Central memory CD4-positive, alpha-beta T cell (primary cell): ENCODE measurements around the gene MGMT.

Experiments used
- DNase-seq: peaks from one replicate; pipeline ENCODE4 v3.0.0; 2022

Gene MGMT

DNA sequence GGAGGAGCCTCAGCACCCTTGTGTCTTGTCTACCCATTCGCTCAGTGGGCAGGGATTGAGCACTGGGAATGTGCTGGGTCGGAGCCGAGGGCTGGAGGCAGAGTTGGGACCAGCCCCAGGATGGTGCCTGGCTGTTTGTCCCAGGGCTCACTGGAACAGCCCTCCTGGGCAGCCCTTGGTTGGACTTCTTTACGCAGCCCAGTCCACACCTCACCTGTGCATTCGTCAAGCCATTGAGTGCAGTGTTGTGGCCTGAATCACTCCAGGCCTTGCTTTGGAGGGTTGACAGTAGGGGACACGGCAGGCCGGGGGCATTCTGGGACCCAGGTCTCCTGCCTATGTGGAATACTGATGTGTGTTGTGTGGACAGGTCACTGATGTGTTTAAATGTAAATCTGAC, 229.6 kb downstream of the MGMT start:
- no peak for DNase-seq

DNA sequence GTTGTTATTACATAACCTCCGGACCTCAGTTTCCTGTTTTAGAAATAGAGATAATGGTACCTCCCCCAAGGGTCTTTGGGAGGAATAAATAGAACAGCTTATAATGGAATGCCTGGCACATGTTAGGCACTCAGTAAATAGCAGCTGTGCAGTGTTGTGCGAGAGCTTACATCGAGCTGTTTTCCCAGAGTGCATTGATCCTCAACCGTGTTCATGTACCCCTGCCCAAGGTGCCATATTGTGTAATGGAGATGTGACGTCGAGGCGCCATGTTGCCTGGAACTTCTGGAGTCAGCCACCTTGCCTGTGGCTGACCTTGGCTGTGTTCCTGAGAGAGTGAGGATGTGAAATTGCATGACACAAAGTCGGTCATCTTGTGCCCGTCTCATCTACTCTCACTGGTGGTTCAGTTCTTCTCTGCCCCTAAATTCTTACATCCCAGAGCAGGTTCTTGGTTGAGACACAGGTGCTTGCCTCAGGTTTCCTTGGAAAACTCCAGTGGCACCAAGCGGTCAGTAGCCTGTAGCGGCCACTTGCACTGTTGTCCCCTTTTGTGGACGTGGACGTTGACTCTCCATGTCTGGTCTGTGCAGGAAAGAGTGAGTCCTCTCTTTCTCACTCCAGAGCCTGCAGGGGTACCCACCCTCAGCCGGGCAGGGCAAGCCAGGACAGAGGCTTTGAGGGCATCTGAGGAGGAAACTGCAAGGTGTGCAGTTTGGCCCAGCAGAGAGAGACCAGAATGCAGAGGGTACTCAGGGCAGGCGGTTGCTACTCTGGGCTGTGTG, 230.6 kb downstream of the MGMT start:
- DNase-seq = no peak

DNA sequence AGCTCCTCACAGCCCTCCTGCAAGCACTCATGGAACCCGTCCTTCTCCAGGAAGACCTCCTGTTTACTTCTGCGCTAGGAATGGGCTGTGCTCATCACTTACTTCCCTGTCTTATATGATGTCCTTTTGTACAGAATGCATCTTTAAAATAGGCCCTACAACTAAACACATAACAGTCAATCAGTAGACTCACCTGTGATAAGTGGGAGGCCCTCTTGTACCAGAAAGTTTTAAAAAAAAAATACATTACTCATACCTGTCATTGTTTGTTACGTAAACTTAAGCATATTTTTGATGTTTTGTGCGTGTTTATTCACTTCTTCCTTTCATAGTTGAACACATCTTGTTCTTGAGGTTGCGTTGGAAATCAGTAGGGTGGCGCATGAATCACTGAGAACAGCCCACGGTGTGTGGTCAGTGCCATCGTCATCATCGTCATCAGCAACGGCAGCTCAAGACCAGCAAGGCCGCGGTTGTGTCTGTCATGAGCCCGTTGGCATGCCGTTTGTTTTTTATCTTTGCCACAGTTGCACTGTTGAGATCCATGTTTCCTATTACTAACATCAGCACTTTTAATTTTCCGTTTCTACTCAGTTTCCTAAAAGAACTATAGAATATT, 232.8 kb downstream of the MGMT start:
- no peak for DNase-seq

DNA sequence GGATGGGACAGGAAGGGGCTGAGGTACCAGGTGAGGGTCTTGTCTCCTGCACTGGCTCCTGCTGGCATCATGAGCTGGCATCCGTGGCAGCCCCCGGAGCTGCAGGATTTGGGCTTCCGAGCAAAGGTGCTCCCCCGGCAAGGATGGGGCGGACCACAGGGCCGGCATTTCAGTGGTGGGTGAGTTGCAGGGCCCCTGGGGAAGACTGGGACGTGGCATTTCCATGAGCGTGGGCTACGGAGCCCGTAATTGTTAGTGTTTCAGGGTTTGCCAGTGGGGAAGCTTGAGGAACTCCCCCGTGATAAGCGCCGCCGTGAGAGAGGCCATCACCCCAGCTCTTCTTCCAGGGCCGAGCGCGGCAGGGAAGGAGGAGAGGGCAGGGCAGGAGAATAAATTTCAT, 235.6 kb downstream of the MGMT start:
- no peak for DNase-seq

DNA sequence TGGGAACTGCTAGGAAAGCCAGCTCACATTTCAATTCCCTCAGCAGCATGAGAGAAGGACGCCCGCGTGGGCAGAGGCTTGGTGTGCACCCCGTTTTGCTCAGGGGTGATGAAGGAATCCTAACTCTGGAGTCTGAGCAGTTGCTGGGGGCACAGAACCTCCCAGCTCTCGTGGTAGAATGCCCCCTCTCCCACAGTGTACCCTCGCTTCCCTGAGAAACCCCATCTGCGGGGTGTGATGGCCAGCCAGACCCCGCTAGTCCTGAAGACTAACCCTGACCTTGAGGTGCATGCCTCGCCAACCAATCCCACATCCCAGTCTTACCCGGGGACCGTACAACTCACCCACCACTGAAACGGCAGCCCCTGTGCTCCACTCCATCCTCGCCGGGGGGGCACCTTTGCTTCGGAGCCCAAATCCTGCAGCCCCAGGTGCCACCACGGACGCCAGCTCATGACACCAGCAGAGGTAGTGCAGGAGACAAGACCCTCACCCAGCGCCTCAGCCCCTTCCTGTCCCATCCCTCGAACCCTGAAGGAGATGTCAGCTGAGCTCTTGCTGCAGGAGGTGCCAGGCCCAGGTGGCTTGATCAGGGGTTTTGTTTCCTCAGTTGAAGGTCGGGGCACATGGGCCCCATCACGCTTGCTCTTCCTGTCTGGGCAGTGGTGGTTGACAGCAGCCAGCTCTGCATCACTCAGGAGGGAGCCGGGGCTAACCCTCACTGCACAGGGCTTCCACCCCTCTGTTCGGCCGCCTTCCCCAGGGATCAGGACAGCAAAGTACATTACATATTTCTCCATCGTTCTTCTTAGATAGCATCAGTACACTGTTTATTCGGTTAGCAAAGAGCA, 236.5 kb downstream of the MGMT start:
- no peak for DNase-seq

DNA sequence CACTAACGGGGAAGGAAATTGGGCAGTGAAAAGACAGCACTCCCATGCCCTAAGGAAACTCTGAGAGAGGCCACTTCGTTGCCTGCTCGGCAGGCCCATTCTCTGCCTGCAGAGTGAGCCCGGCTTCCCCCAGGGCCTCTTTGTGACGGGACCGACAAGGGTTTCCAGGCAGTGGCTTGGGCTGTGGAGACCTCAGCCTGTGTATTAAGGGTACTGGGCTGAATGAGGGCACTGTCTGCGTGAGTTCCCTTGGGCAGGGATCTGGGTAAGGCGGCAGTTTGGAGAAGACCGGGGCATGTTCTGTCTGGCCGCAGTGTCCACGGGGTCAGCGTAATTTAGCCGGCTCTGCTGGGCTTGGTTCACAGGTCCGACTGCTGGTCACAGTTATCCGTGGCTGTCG, 237.2 kb downstream of the MGMT start:
- no peak for DNase-seq

DNA sequence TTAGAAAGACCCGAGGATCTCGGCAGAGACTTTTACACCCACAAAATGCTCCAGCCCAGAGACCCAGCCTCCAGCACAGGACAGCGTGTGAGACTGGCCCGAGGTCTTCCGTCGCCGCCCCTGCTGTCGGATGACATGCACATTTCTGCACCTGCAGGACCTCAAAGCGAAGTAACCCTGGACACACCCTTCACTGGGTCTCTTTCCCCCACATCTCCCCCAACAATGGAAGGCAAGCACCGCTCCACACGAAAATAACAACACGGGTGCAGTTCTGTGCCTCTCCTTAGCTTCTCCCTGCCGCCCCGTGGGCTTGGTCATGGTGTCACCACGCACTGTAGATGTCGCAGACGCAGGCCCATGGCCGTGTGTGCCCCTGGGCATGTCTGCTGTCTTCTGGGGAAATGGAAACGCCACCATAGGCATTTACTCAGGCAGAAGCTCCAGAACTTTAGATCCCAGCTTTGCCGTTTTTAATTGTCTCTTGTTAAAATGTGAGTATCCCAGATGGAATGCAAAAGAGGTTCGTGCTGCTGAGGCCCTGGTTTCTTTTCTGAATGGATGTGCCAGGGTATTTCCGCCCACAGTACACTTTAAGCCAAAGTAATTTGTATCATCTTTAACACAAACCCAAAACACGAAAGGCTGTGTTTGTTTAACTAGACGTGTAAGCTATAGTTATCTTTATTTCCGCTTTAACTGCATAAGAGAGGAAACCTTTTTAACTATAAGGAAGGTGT, 237.9 kb downstream of the MGMT start:
- no peak for DNase-seq

DNA sequence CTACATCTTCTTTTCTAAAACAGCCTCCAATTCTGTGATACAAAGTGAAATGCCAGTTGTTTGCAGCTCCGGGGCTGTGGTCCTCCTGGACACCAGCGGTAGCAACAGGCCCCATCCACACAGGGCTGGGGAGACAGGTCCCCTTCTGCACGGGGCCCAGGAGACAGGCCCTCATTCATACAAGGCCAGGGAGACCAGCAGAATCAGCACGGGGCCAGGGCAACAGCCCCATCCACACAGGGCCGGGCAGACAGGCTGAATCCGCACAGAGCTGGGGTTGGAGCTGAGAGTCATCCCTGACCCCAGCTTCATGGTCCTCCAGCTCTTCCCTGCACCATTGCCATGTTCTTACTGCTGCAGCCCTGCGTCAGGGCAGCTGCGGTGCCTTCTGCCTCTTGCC, 238.6 kb downstream of the MGMT start:
- DNase-seq = no peak

DNA sequence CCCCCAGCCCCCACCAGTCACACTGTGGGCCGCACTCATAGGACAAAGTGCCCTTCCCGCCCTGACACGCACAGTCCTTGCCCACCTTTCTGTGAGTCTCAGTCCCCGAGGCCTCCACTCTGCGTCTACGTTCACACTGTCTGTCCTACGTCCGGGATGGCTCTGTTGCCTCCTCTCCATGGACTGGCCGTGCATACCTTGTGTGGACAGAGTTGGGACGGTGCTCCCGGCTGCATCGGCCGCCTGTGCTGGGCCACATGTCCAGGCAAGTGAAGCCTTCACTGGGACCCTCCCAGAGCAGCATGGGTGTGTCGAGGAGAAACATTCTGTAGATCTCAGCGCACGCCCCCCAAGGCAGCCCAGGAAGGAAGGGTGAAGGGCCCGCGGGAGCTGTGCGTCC, 239.0 kb downstream of the MGMT start:
- no peak for DNase-seq

DNA sequence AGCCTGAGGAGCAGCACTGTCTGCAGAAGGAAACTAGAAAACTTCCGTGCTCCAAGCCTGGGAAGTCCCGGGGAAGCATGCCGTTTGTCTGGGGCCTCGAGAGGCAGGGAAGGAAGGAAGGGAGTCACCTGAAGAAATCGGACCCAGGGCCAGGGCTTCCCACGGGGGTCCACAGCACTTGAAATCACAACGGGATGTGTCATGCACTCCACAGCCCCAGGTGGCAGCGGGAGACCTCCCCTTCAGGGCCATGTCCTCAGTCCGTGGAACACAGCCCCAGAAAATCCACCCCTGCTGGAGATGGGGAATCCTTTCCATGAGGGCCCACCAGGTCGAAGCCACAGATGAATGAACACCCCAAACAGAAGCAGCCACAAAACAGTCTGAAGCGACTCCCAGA, 239.5 kb downstream of the MGMT start:
- no peak for DNase-seq

DNA sequence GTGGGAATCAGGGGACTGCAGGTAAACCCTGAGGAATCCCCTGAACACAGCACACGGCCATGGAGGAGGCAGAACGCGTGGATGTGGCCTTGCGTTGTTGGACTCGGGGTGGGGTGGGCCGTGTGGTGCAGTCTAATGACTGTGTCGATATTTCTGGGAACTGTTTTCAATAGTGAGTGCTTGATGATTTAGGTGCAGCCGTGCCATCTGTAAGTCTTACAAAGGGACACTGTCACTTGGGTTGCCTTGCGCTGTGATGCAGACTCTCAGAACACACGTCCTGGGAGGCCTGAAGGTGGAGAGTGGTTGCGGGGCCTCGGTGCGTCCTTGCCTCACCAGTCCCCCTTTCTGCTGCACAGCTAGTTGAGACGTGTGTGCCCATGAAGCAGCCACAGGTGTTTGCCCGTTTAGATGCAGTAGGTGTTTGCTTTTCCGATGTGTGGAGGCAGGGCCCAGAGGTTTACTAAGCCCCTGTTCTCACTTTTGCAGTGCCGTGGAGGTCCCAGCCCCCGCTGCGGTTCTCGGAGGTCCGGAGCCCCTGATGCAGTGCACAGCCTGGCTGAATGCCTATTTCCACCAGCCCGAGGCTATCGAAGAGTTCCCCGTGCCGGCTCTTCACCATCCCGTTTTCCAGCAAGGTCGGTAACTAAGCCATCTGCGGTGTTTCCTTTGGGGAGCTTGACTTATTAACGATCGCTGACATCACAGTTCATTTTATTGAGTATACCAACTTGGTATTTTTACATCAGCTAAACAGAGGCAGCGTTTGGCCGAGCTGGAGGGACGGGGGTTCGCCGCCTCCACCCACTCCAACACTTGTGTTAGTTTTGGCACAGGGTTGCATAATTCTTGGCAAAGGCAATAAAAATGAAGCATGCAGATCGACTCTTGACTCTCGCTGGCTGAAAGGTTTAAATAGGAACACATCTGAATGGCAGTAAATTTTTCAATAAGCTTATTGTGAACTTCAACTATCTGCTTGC, 240.7 kb downstream of the MGMT start:
- DNase-seq = no peak

DNA sequence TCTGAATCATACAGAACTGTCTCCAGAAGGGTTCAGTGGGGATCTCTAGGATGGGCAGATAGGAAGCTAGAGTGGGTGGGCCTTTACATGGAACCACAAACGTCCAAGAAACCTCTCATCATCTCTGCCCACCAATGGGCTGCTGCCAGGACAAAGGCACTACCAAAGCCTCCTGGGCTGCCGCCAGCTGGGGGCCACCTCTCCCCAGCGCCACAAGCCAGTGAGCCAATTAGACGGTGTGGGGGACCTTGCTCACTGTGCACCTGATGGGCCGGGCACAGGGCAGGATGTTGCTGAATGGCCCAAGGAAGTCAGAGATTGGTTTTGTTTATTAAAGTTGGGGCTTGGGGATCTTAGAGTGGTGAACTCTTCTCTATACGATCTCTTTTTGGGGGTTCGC, 242.1 kb downstream of the MGMT start:
- DNase-seq = no peak

DNA sequence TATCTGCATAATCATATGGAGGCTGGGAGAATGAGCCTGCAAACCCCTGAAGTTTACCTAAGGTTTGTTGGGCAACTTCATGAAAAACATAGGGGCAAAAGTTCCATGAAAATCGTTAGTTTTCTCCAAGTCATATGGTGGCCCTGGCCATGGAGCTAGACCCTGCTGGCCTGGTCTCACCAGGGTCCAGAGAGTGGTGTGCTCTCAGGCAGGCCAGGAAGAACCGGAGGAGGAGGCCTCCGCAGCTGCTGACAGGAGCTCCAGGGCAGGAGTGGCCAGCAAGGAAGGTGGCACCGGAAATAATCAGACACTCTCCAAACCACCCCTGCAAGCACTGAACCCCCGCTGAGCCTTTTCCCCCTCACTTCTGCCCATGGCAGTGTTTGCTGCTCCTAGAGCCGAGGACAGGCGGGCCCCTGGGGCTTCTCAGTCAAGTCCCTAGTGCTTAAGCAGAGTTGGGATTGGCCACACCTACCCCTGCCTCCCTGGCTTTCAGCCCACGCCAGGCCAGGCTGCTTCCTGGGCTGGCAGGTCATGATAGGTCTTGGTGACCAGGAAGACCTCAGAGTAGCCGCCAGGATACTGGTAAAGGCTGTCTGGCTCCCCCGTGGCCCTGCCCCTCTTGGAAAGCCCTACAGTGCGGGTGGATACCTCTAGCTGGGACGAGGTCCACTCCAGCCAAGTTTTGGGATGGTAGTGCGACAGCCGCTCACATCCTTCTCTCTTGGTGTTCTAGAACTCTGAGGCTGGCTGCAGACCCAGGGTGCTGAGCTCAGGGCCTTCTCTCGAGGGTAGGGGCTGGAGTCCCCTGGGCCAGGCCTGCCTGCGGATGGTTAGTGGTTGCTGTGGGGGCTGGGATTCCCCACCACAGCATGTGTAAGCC, 242.8 kb downstream of the MGMT start:
- no peak for DNase-seq

DNA sequence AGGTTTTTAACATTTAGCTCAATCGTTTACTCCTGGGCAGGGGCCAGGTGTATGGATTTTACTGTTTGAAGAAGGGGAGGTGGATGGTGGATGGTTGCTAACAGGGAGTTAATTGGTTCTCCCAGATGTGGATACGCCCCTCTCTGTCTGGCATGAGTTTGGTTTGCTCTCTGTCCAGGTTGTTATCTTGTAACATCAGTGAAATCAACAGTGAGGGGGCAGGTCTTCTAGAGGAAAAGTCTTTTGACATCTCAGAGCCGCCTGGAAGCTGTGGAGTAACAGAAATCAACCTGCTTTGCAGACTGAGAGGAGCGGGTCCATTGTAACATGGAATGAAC, 243.4 kb downstream of the MGMT start:
- DNase-seq = no peak

DNA sequence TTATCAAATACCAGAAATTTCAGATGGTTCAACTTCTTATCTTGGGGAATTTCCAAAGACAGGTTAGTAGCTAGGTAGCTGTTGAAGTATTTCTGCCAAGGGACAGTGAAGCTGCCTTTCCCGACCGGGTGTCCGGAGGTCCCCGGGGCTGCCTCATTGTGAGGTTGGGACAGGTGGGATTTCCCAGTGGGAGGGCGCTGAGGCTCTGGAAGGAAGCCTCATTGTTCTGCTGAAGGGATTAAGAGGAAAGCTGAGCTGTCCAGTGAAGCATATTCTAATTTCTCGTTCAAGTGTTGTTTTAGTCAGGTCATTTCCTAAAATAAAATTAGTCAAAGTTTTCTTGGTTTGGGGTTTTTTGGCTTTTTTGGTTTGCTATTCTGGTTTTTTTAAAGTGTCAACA, 244.2 kb downstream of the MGMT start:
- no peak for DNase-seq

DNA sequence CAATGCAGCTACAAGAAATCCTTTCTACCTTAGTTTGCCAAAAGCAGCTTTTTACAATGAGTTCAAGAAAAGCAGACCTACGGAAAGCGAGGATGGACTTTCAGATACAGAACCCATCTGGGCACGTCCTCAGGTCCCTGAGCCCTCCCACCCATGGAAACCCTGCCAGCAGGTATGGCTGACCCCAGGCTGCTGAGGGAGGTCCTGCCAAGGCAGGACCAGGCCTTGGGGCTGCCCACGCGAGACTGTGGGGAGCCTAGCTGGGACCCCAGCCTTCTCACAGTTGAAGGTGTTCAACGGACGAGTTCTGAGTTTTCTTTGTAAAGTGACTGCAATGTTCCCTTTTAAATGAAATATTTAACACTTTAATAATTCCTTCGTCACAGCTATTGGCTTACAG, 245.0 kb downstream of the MGMT start:
- DNase-seq = no peak

DNA sequence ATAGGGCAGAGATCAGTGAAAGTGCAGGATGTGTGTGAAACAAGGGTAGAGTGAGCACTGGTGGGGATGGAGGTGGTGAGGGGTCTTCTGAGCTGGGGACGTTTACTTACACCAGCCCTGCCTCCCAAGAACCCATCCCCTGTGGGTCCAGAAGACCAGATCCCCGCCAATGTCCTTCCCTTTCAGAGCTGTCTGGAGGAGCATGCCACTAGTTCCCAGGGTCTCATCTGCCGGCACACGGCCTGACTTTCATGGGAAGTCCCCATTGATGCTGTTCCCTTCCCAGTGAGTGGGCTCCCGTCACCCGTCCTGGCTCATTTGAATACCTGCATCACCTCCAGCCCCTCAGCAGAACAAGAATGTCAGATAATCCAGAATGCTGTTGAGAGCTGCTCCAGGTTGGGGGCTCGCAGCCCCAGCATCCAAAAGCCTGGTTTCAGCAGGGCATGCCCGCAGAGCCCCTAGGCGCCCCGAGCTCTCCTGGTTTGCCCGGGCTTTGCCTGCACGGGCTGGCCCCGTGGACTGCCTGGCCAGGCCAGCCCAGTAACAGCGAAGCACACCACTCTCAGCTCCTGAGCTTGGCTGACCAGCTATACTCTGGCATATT, 246.7 kb downstream of the MGMT start:
- DNase-seq = no peak

DNA sequence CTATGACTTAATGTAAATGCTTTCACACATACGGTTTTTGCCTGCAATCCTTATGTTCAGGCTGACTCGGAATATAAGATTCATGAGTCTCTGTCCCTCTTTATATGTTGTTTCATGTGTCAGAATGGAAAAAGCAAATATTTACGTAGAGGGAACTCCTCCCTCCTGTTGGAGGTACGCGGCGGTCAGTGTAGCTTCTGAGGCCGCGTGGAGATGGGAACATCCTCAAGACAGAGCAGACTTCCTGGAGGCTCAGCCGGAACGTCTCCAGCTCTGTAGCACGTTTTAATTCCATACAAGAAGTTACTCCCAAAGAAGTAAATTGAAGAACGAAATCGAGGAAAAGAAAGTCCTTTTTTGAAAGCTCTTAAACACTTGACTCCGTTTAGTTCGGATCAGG, 248.8 kb downstream of the MGMT start:
- DNase-seq = no peak

DNA sequence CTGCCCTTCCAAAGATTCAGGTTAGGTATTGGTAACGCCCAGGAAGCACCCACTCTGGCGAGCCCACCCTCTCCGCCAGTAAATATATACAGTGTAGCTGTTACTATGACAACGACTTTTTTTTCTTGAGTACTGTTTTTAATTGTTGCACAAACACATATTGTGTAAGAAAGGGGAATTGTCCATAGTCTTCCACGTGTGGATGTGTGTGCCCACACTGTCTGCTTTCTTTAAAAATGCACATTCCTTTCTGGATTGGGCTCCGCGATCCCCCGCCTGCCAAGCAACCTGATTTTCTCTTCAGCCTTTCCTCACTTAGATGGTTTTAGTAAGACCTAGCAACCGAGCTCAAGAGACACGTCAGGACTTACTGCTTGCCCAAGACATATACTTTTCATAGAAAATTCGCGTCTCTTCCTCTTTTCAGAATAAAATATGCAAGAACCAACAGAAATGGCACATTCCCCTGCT, 249.2 kb downstream of the MGMT start:
- DNase-seq = no peak

DNA sequence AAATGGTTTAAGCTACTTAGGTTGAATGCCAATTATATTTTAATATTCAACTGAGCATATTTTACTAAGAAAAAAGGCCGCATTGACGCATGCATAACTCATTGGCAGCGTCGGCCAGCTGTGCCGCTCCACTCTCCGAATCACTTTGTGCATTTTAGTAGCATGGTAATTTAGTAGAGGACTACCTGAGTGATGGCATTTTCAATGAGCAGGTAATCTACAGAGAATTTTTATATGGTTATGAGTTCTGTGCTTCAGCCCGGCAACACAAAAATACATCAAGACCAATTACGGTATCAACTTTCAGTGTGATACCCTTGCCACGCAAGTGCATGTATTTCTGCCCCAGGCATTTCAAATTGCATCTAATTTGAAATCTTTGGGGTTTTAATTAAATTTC, 249.8 kb downstream of the MGMT start:
- no peak for DNase-seq
